K562 (cell line): ENCODE measurements around the gene NUCKS1. TPM values are rescaled to one million over a fixed set of nuclear protein-coding genes. Genes with fewer than 3 reads are reported as not detected.
A peak's percentile ranks its signal among the peaks of the same experiment; 100 is the strongest.

Source experiments
- CAMTA2 ChIP-seq: fragments of 250-450 bp; sonication (Bioruptor Pico); conservative IDR thresholded peaks from 2 replicates; pipeline ENCODE4 v1.5.1; 2022
- HDAC2 ChIP-seq: fragments of 450-650 bp; IDR thresholded peaks from 2 replicates; pipeline ENCODE4 v1.6.1; 2016; ENCODE audit warnings: mild to moderate bottlenecking
- HNRNPH1 ChIP-seq: fragments of 200-400 bp; formaldehyde crosslinking; optimal IDR thresholded peaks from 2 replicates; pipeline ENCODE3; 2017; ENCODE audit warnings: low read depth, mild to moderate bottlenecking, low read length, moderate library complexity
- HNRNPK ChIP-seq: fragments of 200-400 bp; formaldehyde crosslinking; IDR thresholded peaks from one replicate; pipeline ENCODE4 v1.6.1; 2018; ENCODE audit warnings: mild to moderate bottlenecking, low read depth, low read length; ENCODE audit not compliant: poor library complexity, severe bottlenecking
- KLF16 ChIP-seq: IDR thresholded peaks from 2 replicates; pipeline ENCODE4 v1.6.1; 2016; ENCODE audit warnings: antibody characterized with exemption
- PTBP1 ChIP-seq: fragments of 200-400 bp; formaldehyde crosslinking; IDR thresholded peaks from 2 replicates; pipeline ENCODE4 v1.6.1; 2017; ENCODE audit warnings: low read depth, low read length
- RBM25 ChIP-seq: fragments of 200-400 bp; formaldehyde crosslinking; IDR thresholded peaks from 2 replicates; pipeline ENCODE4 v1.6.1; 2018; ENCODE audit warnings: low read length, low read depth, moderate library complexity; ENCODE audit not compliant: severe bottlenecking
- TEAD4 ChIP-seq, 2 experiments: sonication (generic) in 1 of 2; formaldehyde crosslinking in 1 of 2; IDR thresholded peaks; 2 replicates each; pipeline versions ENCODE4 v1.6.1 to v1.8.0; 2012 to 2022; ENCODE audit warnings: borderline replicate concordance in 1 of 2, inconsistent platforms in 1 of 2, low read length in 1 of 2, mild to moderate bottlenecking in 1 of 2, missing genetic modification reagents in 1 of 2
- YY1 ChIP-seq, 3 experiments: IDR thresholded peaks; 2 replicates each; pipeline ENCODE4 v1.6.1; 2011; ENCODE audit warnings: low read length in 2 of 3, mild to moderate bottlenecking in 2 of 3, moderate library complexity in 2 of 3, borderline replicate concordance in 1 of 3, control low read depth in 1 of 3, low read depth in 1 of 3; ENCODE audit not compliant: insufficient read depth in 3 of 3, insufficient replicate concordance in 2 of 3, control insufficient read depth in 1 of 3, insufficient read length in 1 of 3; ENCODE audit errors: extremely low read depth in 1 of 3
- ZC3H8 ChIP-seq: fragments of 450-650 bp; IDR thresholded peaks from 2 replicates; pipeline ENCODE4 v1.6.1; 2017
- ZNF23 ChIP-seq: fragments of 250-450 bp; sonication (Bioruptor Pico); IDR thresholded peaks from 2 replicates; pipeline ENCODE4 v1.4.0; 2020; ENCODE audit warnings: mild to moderate bottlenecking
- polyA plus RNA-seq, 8 experiments: library from polyadenylated mRNA; depleted of rRNA in 4 of 8; stranded (reverse) in 5 of 8; unstranded in 3 of 8; fragments of >200 nt; fragmentation: Nextera tagmentation in 2 of 8; fragmentation: Illumina TruSeq in 1 of 8; extraction: Ambion mirVana in 2 of 8; extraction: Trizol in 1 of 8; gene quantifications; 2 replicates each; pipeline versions ENCODE4 v1.2.1 to v1.2.3, GENCODE V29; 2011 to 2014; ENCODE audit warnings: inconsistent platforms in 1 of 8, missing spikeins in 1 of 8
- total RNA-seq, 7 experiments: library from RNA; depleted of rRNA in 6 of 7; stranded (reverse); fragments of >200 nt in 6 of 7; fragmentation: Illumina TruSeq in 2 of 7; extraction: Trizol in 2 of 7; gene quantifications; 2 replicates each; pipeline versions ENCODE4 v1.2.1 to v1.2.3, GENCODE V29; 2011 to 2021; ENCODE audit warnings: low replicate concordance in 1 of 7
- TF ChIP-seq, protein P1 (sequence below), 3 experiments: fragments of 200-800 bp in 1 of 3; fragments of 250-450 bp in 1 of 3; fragments of 450-650 bp in 1 of 3; sonication (Bioruptor Pico) in 1 of 3; sonication (Bioruptor generic) in 1 of 3; formaldehyde crosslinking in 1 of 3; IDR thresholded peaks; 2 replicates each; pipeline versions ENCODE4 v1.6.1 to v1.8.0; 2016 to 2022; ENCODE audit warnings: mild to moderate bottlenecking in 2 of 3, missing genetic modification characterization in 2 of 3, missing compliant biosample characterization in 1 of 3, moderate library complexity in 1 of 3
- TF ChIP-seq, protein P2 (sequence below), 2 experiments: fragments of 450-650 bp; conservative IDR thresholded peaks; 2 replicates each; pipeline ENCODE4 v1.6.1; 2017; ENCODE audit warnings: mild to moderate bottlenecking in 2 of 2, moderate library complexity in 2 of 2
- TF ChIP-seq, protein P3 (sequence below), 2 experiments: fragments of 450-650 bp in 1 of 2; sonication (generic) in 1 of 2; formaldehyde crosslinking in 1 of 2; IDR thresholded peaks in 1 of 2; conservative IDR thresholded peaks in 1 of 2; 2 replicates each; pipeline versions ENCODE4 v1.6.1 to v1.8.1; 2016 to 2023; ENCODE audit warnings: mild to moderate bottlenecking in 2 of 2, moderate library complexity in 2 of 2, inconsistent platforms in 1 of 2, missing genetic modification reagents in 1 of 2

The NUCKS1 gene
- total and polyA plus RNA-seq, 9 of the 15 experiments (the other 6 are each of a cell fraction or from before 2014, with no cell fraction given), result 66.7 to 244 (median 149) TPM

DNA sequence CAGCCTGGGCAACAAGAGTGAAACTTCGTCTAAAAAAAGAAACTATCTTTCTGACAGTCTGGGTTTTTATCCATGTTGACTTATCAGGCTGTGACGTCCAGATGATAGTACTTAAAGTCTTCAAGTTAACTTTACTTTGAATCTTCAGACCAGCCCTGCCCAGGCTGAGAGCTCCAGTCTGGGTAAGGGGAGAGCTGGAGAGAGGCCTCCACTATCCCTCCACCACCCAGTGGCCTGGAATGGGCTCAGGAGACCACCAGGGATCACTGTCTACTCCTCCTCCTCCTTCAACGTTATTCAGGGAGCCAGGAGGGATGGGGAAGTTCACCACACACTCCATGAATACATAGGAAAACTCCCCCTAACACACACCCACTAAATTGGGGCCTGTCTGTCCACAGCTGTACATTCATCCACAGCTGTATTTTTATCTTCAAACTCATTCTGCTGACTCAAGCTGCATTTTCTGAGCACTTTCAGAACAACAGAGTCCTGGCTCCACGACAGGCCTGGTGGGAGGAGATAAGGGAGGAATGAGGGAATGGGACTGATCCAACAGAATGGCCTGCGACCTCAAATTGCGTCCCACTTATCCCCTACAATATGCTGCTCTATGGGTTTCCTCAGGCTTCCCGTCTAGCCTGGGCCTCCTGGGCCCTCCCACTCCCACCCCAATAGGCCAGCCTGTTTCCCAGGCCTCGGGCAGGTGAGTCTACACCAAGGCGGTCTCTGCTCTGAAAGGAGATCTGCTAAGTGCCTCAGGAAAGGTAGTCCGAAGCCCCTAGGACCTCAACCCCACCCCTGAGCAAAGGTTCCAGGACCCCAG is 71.5 kb downstream of the NUCKS1 start (continued):
- TF ChIP-seq, protein P1, sequence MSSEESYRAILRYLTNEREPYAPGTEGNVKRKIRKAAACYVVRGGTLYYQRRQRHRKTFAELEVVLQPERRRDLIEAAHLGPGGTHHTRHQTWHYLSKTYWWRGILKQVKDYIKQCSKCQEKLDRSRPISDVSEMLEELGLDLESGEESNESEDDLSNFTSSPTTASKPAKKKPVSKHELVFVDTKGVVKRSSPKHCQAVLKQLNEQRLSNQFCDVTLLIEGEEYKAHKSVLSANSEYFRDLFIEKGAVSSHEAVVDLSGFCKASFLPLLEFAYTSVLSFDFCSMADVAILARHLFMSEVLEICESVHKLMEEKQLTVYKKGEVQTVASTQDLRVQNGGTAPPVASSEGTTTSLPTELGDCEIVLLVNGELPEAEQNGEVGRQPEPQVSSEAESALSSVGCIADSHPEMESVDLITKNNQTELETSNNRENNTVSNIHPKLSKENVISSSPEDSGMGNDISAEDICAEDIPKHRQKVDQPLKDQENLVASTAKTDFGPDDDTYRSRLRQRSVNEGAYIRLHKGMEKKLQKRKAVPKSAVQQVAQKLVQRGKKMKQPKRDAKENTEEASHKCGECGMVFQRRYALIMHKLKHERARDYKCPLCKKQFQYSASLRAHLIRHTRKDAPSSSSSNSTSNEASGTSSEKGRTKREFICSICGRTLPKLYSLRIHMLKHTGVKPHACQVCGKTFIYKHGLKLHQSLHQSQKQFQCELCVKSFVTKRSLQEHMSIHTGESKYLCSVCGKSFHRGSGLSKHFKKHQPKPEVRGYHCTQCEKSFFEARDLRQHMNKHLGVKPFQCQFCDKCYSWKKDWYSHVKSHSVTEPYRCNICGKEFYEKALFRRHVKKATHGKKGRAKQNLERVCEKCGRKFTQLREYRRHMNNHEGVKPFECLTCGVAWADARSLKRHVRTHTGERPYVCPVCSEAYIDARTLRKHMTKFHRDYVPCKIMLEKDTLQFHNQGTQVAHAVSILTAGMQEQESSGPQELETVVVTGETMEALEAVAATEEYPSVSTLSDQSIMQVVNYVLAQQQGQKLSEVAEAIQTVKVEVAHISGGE (CRISPR knock-in tag; IDR thresholded peaks at IDR 0.05), result peak in 1 of 3 experiments; percentile 90; a peak in 2 of 6 replicates
- TF ChIP-seq YY1 (IDR thresholded peaks at IDR 0.05; ENCODE audit: borderline replicate concordance in 1 of 3, control insufficient read depth in 1 of 3, extremely low read depth in 1 of 3, insufficient read depth in 3 of 3, insufficient read length in 1 of 3, insufficient replicate concordance in 2 of 3, low read depth in 1 of 3, low read length in 2 of 3) (peak in 1 of 3 experiments; percentile 39), HNRNPH1 (no peak), HNRNPK (no peak), PTBP1 (no peak), TEAD4 (IDR thresholded peaks at IDR 0.05; ENCODE audit: low read length) (peak; percentile 99), TEAD4 (CRISPR knock-in tag; IDR thresholded peaks at IDR 0.05; ENCODE audit: borderline replicate concordance) (0 out of 2 replicates have a peak, but pooled peaks have one; percentile 15), KLF16 (peak; percentile 98), RBM25 (peak; percentile 1), ZC3H8 (no peak), HDAC2 (peak; percentile 78), ZNF23 (peak; percentile 78; the same call in 1 of the 2 replicates), CAMTA2 (CRISPR knock-in tag) (no peak)
- TF ChIP-seq, protein P2, sequence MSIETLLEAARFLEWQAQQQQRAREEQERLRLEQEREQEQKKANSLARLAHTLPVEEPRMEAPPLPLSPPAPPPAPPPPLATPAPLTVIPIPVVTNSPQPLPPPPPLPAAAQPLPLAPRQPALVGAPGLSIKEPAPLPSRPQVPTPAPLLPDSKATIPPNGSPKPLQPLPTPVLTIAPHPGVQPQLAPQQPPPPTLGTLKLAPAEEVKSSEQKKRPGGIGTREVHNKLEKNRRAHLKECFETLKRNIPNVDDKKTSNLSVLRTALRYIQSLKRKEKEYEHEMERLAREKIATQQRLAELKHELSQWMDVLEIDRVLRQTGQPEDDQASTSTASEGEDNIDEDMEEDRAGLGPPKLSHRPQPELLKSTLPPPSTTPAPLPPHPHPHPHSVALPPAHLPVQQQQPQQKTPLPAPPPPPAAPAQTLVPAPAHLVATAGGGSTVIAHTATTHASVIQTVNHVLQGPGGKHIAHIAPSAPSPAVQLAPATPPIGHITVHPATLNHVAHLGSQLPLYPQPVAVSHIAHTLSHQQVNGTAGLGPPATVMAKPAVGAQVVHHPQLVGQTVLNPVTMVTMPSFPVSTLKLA (conservative IDR thresholded peaks at IDR 0.05), result peak; percentile 70 to 91
- TF ChIP-seq, protein P3, sequence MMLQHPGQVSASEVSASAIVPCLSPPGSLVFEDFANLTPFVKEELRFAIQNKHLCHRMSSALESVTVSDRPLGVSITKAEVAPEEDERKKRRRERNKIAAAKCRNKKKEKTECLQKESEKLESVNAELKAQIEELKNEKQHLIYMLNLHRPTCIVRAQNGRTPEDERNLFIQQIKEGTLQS (IDR thresholded peaks at IDR 0.05), result peak; percentile 82; the same call in 1 of the 2 replicates
- TF ChIP-seq, protein P3 (CRISPR knock-in tag; conservative IDR thresholded peaks at IDR 0.05), result no peak; the same call in 1 of the 2 replicates
